ENCODE results near the gene CTNNBL1. TPM values are rescaled to one million over a fixed set of nuclear protein-coding genes. Genes with fewer than 3 reads are reported as not detected.

Gene CTNNBL1
- total RNA-seq, 2 donors from 2014 or later, result 68.6 to 68.7 TPM

GRCh38 chr20:37781626-37782025 is 87.8 kb downstream of the CTNNBL1 start:
- H3K4me1 Mint-ChIP-seq, result peaks cover 11% of the 10 kb centered on the region
- H3K4me3 Mint-ChIP-seq, result no peak overlapping the region
- no CpG with 5 or more reads among the region's 1 CpG for WGBS, 2 experiments (ENCODE audit: insufficient coverage in 1 of 2, insufficient read length in 1 of 2)

GRCh38 chr20:37786043-37786442 is 92.2 kb downstream of the CTNNBL1 start:
- Mint-ChIP-seq H3K9me3 (peaks cover 7% of the 10 kb centered on the region), H3K27ac (no peak overlapping the region), H3K27me3 (ENCODE audit: insufficient read depth) (no peaks in the 10 kb centered on the region), H3K4me1 (peaks cover 16% of the 10 kb centered on the region), H3K4me3 (no peak overlapping the region), H3K36me3 (ENCODE audit: low read depth) (peaks cover 36% of the 10 kb centered on the region)
- Histone ChIP-seq H3K27ac (ENCODE audit: low read depth, low read length) (no peak overlapping the region), H3K9me3 (ENCODE audit: control insufficient read depth, low read length) (peaks cover 3% of the 10 kb centered on the region), H3K4me1 (ENCODE audit: control insufficient read depth, insufficient read depth, low read length) (no peaks in the 10 kb centered on the region), H3K9ac (ENCODE audit: extremely low read depth, low read length, poor library complexity, severe bottlenecking) (no peak overlapping the region), H3K4me3 (ENCODE audit: low read length) (no peak overlapping the region), H3K27me3 (ENCODE audit: control insufficient read depth, insufficient read depth, low read length, poor library complexity, severe bottlenecking) (no peaks in the 10 kb centered on the region), H3K36me3 (ENCODE audit: control insufficient read depth, insufficient read depth, low read length) (peaks cover 37% of the 10 kb centered on the region)
- WGBS, 2 experiments (ENCODE audit: insufficient coverage in 1 of 2, insufficient read length in 1 of 2), result 44% methylated on average over 1 of the region's 1 CpG; no CpG with 5 or more reads in 1 of the 2 experiments
- peak; percentile 2 for TF ChIP-seq CTCF (conservative IDR thresholded peaks at IDR 0.05)
- DNase-seq, result peak; percentile 51

More at GRCh38 chr20:37781626-37782025, 87.8 kb downstream of the CTNNBL1 start:
- H3K9me3 ChIP-seq (ENCODE audit: control insufficient read depth, low read length), result no peaks in the 10 kb centered on the region
- TF ChIP-seq CTCF (conservative IDR thresholded peaks at IDR 0.05), result peak; percentile 20
- H3K36me3 ChIP-seq (ENCODE audit: control insufficient read depth, insufficient read depth, low read length), result peaks cover 27% of the 10 kb centered on the region
- H3K4me1 ChIP-seq (ENCODE audit: control insufficient read depth, insufficient read depth, low read length), result no peaks in the 10 kb centered on the region
- DNase-seq, result no peak
- H3K27me3 ChIP-seq (ENCODE audit: control insufficient read depth, insufficient read depth, low read length, poor library complexity, severe bottlenecking), result no peaks in the 10 kb centered on the region
- H3K9me3 Mint-ChIP-seq, result no peaks in the 10 kb centered on the region
- H3K27me3 Mint-ChIP-seq (ENCODE audit: insufficient read depth), result no peaks in the 10 kb centered on the region
- no peak overlapping the region for H3K27ac ChIP-seq (ENCODE audit: low read depth, low read length)
- no peak overlapping the region for H3K4me3 ChIP-seq (ENCODE audit: low read length)
- H3K36me3 Mint-ChIP-seq (ENCODE audit: low read depth), result peaks cover 5% of the 10 kb centered on the region
- no peak overlapping the region for H3K9ac ChIP-seq (ENCODE audit: extremely low read depth, low read length, poor library complexity, severe bottlenecking)
- H3K27ac Mint-ChIP-seq, result no peak overlapping the region

GRCh38 chr20:37789408-37789807 is 95.6 kb downstream of the CTNNBL1 start:
- H3K9me3 ChIP-seq (ENCODE audit: control insufficient read depth, low read length), result peaks cover 14% of the 10 kb centered on the region
- no peak overlapping the region for H3K4me3 ChIP-seq (ENCODE audit: low read length)
- 100% methylated on average over 1 of the region's 1 CpG; no CpG with 5 or more reads in 1 of the 2 experiments for WGBS, 2 experiments (ENCODE audit: insufficient coverage in 1 of 2, insufficient read length in 1 of 2)
- no peak for DNase-seq
- H3K27me3 ChIP-seq (ENCODE audit: control insufficient read depth, insufficient read depth, low read length, poor library complexity, severe bottlenecking), result no peaks in the 10 kb centered on the region
- H3K9ac ChIP-seq (ENCODE audit: extremely low read depth, low read length, poor library complexity, severe bottlenecking), result no peak overlapping the region
- TF ChIP-seq CTCF (conservative IDR thresholded peaks at IDR 0.05), result no peak
- H3K27ac ChIP-seq (ENCODE audit: low read depth, low read length), result no peak overlapping the region
- H3K27me3 Mint-ChIP-seq (ENCODE audit: insufficient read depth), result no peaks in the 10 kb centered on the region
- peaks cover 16% of the 10 kb centered on the region for H3K4me1 Mint-ChIP-seq
- peaks cover 24% of the 10 kb centered on the region for H3K9me3 Mint-ChIP-seq
- H3K4me3 Mint-ChIP-seq, result no peak overlapping the region
- no peak overlapping the region for H3K27ac Mint-ChIP-seq
- no peaks in the 10 kb centered on the region for H3K4me1 ChIP-seq (ENCODE audit: control insufficient read depth, insufficient read depth, low read length)
- peaks cover 41% of the 10 kb centered on the region for H3K36me3 ChIP-seq (ENCODE audit: control insufficient read depth, insufficient read depth, low read length)
- H3K36me3 Mint-ChIP-seq (ENCODE audit: low read depth), result peaks cover 57% of the 10 kb centered on the region

Measured in endodermal cell (in vitro differentiated cells).